Measurements from ENCODE around the gene FRMD4A.

DNA sequence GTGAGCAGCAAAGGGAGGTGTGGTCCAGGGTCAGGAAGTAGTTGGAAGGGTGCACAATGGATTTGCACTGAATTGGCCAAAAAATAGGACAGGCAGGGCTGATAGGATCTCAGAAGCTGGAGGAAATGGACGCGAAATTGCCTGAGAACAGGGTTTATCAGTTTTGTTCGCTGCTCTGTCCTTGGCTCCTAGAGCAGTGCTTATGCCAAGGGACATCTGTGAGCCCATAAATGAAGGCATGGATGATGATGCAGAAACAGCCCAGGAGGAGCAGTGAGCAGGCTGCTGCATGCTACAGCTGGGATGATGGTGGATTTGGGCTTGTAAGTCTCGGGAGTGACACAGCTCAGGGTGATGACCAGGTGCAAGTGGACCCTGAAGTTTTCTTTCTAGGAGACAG lies 539.2 kb downstream of the FRMD4A start:
- TF ChIP-seq NFIC (IDR thresholded peaks at IDR 0.05) (no peak), YY1 (IDR thresholded peaks at IDR 0.05; ENCODE audit: low read depth) (no peak), RAD21 (IDR thresholded peaks at IDR 0.05; ENCODE audit: low read depth) (no peak)

Measured in Ishikawa (cell line).